Gastrocnemius medialis (tissue), 4 donors: Measurements from ENCODE around the gene DBET.
"Not testable (repeated sequence)": the region's sequence is repeated elsewhere in the genome, so short reads cannot be mapped to it uniquely, and the experiment has no call there.

Experiments used
- CTCF ChIP-seq, 5 experiments: fragments of 450-650 bp in 3 of 5; fragments of 200-600 bp in 2 of 5; sonication (generic) in 2 of 5; IDR thresholded peaks in 4 of 5; conservative IDR thresholded peaks in 1 of 5; 1 replicate in 4 of 5; 2 replicates in 1 of 5; pipeline ENCODE4 v1.5.1; 2016 to 2019; ENCODE audit warnings: antibody characterized with exemption in 5 of 5, mild to moderate bottlenecking in 3 of 5, moderate library complexity in 3 of 5
- POLR2A ChIP-seq, 2 donors: fragments of 450-650 bp; IDR thresholded peaks; one replicate each; pipeline ENCODE4 v1.6.1; 2017; ENCODE audit warnings: antibody characterized with exemption in 2 of 2, mild to moderate bottlenecking in 2 of 2, moderate library complexity in 2 of 2

- not testable (repeated sequence) for TF ChIP-seq POLR2A (IDR thresholded peaks at IDR 0.05); CTCF (IDR thresholded peaks at IDR 0.05 in 4 of 5, conservative IDR thresholded peaks at IDR 0.05 in 1 of 5)
Measured at GRCh38 chr4:190099605-190100004, 35.3 kb downstream of the DBET start.
